Panc1 (cell line): ENCODE measurements around the gene GCH1.

ENCODE experiments used
- POLR2AphosphoS5 ChIP-seq: IDR thresholded peaks from 2 replicates; pipeline ENCODE4 v1.6.1; 2012; ENCODE audit warnings: mild to moderate bottlenecking, low read depth, low read length, moderate library complexity
- TCF7L2 ChIP-seq: IDR thresholded peaks from 2 replicates; pipeline ENCODE4 v1.6.1; 2011; ENCODE audit warnings: mild to moderate bottlenecking, low read depth, low read length, inconsistent platforms
- TF ChIP-seq, protein P1 (sequence below): fragments of 450-650 bp; IDR thresholded peaks from 2 replicates; pipeline ENCODE4 v1.5.1; 2017; ENCODE audit warnings: mild to moderate bottlenecking
- TF ChIP-seq, protein P2 (sequence below), 2 experiments: IDR thresholded peaks; 2 replicates each; pipeline ENCODE4 v1.6.1; 2011 to 2012; ENCODE audit warnings: low read depth in 2 of 2, control low read depth in 1 of 2, low read length in 1 of 2, mild to moderate bottlenecking in 1 of 2, moderate library complexity in 1 of 2; ENCODE audit not compliant: insufficient read depth in 1 of 2

DNA sequence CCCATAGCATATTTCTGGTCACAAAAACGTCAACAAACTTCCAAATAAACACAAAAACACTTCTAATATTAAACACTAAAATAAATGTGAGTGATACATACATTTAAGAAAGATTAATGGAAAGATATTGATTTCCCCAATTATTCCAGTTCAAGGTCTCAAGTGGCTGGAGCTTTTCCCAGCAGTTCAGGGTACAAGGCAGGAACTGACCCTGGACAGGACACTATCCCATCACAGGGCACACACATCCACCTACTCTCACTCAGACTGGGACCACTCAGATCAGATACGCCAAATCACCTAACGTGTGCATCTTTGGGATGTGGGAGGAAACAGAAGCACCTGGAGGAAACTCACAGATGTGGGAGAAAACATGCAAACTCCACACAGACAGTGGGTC, 50.4 kb downstream of the GCH1 start:
- TF ChIP-seq, protein P1, sequence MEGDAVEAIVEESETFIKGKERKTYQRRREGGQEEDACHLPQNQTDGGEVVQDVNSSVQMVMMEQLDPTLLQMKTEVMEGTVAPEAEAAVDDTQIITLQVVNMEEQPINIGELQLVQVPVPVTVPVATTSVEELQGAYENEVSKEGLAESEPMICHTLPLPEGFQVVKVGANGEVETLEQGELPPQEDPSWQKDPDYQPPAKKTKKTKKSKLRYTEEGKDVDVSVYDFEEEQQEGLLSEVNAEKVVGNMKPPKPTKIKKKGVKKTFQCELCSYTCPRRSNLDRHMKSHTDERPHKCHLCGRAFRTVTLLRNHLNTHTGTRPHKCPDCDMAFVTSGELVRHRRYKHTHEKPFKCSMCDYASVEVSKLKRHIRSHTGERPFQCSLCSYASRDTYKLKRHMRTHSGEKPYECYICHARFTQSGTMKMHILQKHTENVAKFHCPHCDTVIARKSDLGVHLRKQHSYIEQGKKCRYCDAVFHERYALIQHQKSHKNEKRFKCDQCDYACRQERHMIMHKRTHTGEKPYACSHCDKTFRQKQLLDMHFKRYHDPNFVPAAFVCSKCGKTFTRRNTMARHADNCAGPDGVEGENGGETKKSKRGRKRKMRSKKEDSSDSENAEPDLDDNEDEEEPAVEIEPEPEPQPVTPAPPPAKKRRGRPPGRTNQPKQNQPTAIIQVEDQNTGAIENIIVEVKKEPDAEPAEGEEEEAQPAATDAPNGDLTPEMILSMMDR = no peak
- TF ChIP-seq POLR2AphosphoS5 = no peak
- no peak for TF ChIP-seq TCF7L2
- TF ChIP-seq, protein P2, sequence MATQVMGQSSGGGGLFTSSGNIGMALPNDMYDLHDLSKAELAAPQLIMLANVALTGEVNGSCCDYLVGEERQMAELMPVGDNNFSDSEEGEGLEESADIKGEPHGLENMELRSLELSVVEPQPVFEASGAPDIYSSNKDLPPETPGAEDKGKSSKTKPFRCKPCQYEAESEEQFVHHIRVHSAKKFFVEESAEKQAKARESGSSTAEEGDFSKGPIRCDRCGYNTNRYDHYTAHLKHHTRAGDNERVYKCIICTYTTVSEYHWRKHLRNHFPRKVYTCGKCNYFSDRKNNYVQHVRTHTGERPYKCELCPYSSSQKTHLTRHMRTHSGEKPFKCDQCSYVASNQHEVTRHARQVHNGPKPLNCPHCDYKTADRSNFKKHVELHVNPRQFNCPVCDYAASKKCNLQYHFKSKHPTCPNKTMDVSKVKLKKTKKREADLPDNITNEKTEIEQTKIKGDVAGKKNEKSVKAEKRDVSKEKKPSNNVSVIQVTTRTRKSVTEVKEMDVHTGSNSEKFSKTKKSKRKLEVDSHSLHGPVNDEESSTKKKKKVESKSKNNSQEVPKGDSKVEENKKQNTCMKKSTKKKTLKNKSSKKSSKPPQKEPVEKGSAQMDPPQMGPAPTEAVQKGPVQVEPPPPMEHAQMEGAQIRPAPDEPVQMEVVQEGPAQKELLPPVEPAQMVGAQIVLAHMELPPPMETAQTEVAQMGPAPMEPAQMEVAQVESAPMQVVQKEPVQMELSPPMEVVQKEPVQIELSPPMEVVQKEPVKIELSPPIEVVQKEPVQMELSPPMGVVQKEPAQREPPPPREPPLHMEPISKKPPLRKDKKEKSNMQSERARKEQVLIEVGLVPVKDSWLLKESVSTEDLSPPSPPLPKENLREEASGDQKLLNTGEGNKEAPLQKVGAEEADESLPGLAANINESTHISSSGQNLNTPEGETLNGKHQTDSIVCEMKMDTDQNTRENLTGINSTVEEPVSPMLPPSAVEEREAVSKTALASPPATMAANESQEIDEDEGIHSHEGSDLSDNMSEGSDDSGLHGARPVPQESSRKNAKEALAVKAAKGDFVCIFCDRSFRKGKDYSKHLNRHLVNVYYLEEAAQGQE (IDR thresholded peaks at IDR 0.05; ENCODE audit: insufficient read depth in 1 of 2, low read depth in 2 of 2, low read length in 1 of 2) = no peak
